ENCODE measurements around the gene AURKAIP1. TPM values are rescaled to one million over a fixed set of nuclear protein-coding genes. Genes with fewer than 3 reads are reported as not detected.

AURKAIP1 gene
- total and polyA plus RNA-seq, 2 of the 4 experiments (the other 2 are of a cell fraction), result 45.7 to 107 TPM

- intact Hi-C loops (cut with micrococcal nuclease) (no loop called here), dilution Hi-C loops (cut with HindIII; ENCODE audit: low sequenced_read_pairs, unreplicated experiment) (no loop called here), in situ Hi-C loops (cut with MboI; ENCODE audit: low sequenced_read_pairs) (no loop called here)
- Histone ChIP-seq H2AK9ac (replicated peaks; ENCODE audit: low read depth, low read length, poor library complexity) (no peak overlapping the region), H3K27me3 (ENCODE audit: control insufficient read depth, insufficient read depth, low read length) (no peaks in the 10 kb centered on the region), H4K20me1 (ENCODE audit: insufficient read depth, low read length) (peaks cover 15% of the 10 kb centered on the region), H4K8ac (ENCODE audit: low read depth in 2 of 2, low read length in 2 of 2) (no peak overlapping the region), H2BK20ac (ENCODE audit: low read depth, low read length) (no peak overlapping the region), H3K79me1 (ENCODE audit: low read depth in 1 of 2, low read length in 2 of 2) (peaks cover 12 to 16% of the 10 kb centered on the region in 2 experiments), H3K4me2 (ENCODE audit: low read depth, low read length) (no peak overlapping the region), H3K9me1 (ENCODE audit: insufficient read depth, low read length) (peaks cover 9% of the 10 kb centered on the region), H3K4ac (ENCODE audit: low read depth, low read length) (no peak overlapping the region), H3K4me3 (ENCODE audit: insufficient read depth, low read depth, low read length) (no peak overlapping the region), H3K18ac (ENCODE audit: low read depth, low read length) (no peak overlapping the region), H2BK120ac (ENCODE audit: low read depth, low read length) (no peak overlapping the region), H3K4me1 (ENCODE audit: control insufficient read depth, insufficient read depth, low read length) (no peaks in the 10 kb centered on the region), H4K91ac (ENCODE audit: insufficient read depth, low read depth, low read length) (no peak overlapping the region), H2BK15ac (ENCODE audit: low read depth, low read length) (no peak overlapping the region), H3K23ac (ENCODE audit: low read depth, low read length) (no peak overlapping the region), H2AK5ac (ENCODE audit: low read depth, low read length) (no peak overlapping the region), H3K56ac (ENCODE audit: extremely low read depth, insufficient read depth, low read length) (no peak overlapping the region), H3K9ac (ENCODE audit: low read depth, low read length) (no peak overlapping the region), H3K9me3 (ENCODE audit: control insufficient read depth, insufficient read depth, low read length) (no peaks in the 10 kb centered on the region), H3K36me3 (ENCODE audit: control insufficient read depth, insufficient read depth, low read length) (peaks cover 48% of the 10 kb centered on the region), H3K14ac (replicated peaks; ENCODE audit: low read depth, low read length) (no peak overlapping the region), H2AFZ (replicated peaks; ENCODE audit: low read length, poor library complexity) (no peak overlapping the region), H3K27ac (ENCODE audit: insufficient read depth, low read length) (no peak overlapping the region), H4K5ac (ENCODE audit: low read depth, low read length) (no peak overlapping the region), H2BK5ac (ENCODE audit: low read depth, low read length, poor library complexity, severe bottlenecking) (no peak overlapping the region)
- BruUV-seq (replicated peaks), result no TSS peak
- DNase-seq, result no peak
- ATAC-seq (ENCODE audit: low read depth), result no peak
- WGBS, 2 experiments (ENCODE audit: extremely low coverage in 2 of 2, insufficient read length in 1 of 2), result 94% methylated on average over 22 of the region's 32 CpGs; no CpG with 5 or more reads in 1 of the 2 experiments
- ChIA-PET POLR2A (ENCODE audit: unreplicated experiment) (no interaction called here), CTCF (no interaction called here)
- no peak for TF ChIP-seq FOS (IDR thresholded peaks at IDR 0.05; ENCODE audit: low read depth, low read length)
Observed at GRCh38 chr1:1336931-1337792, 37.8 kb downstream of the AURKAIP1 start.
